NOMO-1 treated with dmso at 0.1 percent for 144 hours (cell line): ENCODE measurements around the gene SMAD6.
A peak's percentile ranks its signal among the peaks of the same experiment; 100 is the strongest.
"Not testable (repeated sequence)": the region's sequence is repeated elsewhere in the genome, so short reads cannot be mapped to it uniquely, and the experiment has no call there.

Source experiments
- DNase-seq: peaks from one replicate; lab custom pipeline; 2025; ENCODE audit not compliant: unreplicated experiment; lab: John Stamatoyannopoulos, UW

Gene SMAD6

GRCh38 chr15:66674756-66675155 lies 27.3 kb upstream of the SMAD6 start:
- no peak for DNase-seq

GRCh38 chr15:66675446-66675845 lies 26.6 kb upstream of the SMAD6 start:
- DNase-seq, result no peak

DNA sequence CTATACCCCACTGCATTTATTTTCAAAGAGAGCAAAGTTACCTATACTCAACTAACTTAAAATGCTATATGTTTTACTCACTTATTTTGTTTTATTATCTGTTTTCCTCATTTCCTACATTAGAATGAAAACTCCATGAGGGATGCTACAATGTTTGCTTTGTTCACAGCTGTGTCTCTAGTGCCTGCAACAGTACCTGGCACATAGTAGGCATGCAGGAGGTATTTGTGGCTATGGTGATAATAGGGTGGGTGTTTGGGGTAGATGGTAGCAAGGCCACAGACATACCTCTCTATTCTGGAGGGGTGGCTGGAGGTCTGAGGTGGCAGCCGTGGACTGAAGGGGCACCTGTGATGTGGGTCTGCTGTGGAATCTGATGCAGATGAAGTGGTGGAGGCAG lies 24.7 kb upstream of the SMAD6 start:
- no peak for DNase-seq

DNA sequence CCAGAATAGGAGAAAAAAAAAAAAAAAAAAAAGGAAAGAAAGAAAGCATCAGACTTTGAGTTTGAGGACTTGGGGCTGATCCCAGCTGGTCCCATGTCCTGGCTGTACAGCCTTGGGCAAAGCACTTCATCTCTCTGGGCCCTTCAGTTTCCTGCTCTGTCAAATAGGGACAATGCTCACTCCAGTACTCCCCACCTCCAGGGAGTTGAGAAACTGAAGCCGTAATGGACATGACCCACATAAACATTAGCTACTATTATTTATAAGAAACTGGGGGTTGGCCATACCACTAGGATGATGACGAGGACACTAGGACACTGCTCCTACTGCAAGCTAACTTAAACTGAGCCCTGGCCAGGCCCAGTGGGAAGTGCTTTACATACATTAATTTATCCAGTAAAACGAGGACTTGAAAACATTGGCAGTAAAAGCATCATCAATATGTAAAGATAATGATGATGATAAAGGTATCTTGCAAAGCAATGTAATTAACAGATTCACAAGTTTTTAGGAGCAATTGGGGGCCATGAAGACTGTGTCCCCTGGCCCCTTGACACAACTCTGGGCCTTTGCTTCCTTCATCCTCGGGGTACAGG lies 22.9 kb upstream of the SMAD6 start:
- no peak for DNase-seq

DNA sequence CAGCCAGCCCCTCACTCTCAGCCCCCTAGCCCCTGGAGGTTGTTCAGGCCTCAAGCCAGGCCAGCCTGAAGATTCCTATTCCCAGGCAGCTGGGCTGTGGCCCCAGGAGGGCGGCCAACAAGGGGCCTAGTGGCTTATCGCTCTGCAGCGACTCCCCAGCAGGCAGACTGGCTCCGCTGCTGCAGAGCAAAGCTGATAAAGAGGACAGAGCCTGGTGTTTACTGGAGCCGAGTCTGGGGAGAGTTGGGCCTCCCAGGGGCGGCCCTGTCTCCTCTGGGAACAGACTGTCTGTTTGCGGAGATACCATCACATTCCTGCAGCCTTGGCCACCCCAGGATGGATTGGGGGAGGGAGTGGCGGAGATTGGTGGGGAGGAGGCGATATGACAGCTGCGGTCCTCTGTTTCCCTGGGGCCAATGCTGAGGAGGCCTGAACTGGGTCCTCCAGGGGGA lies 22.4 kb upstream of the SMAD6 start:
- no peak for DNase-seq

- DNase-seq, result no peak
These were observed 21.5 kb upstream of the SMAD6 start for GRCh38 chr15:66680502-66680901.

DNA sequence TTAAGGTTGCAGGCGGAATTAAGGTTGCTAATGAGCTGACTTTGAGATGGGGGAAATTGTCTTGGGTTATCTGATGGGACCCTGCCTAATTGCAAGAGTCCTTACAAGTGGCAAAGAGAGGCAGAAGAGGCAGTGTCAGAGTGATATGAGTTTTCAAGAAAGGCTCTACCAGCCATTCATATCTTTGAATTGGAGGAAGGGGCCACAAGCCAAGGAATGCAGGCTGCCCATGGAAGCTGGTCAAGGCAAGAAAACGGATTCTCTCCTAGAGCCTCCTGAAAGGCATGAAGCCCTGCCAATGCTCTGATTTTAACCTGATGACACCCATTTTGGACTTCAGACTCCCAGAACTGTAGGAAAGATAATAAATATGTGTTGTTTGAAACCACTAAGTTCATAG lies 20.6 kb upstream of the SMAD6 start:
- DNase-seq, result no peak

- no peak for DNase-seq
These were observed 19.8 kb upstream of the SMAD6 start for GRCh38 chr15:66682246-66682645.

DNA sequence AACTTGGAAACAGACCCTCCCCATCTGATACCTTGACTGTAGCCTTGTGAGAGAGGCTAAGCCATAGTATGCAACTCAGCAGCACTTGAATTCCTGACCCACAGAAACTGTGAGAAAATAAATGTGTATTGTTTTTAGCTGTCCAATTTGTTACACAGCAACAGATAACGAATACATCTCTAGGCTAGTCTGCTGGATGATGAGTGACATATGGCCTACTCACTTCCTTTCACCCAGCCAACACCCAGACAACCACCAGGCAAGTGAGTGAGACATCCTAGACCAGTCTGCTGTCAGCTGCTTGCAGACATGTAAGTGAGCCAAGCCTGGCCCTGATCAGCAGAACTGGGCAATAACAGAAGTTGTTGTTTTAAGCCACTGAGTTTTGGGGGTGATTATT lies 19.2 kb upstream of the SMAD6 start:
- DNase-seq, result no peak

DNA sequence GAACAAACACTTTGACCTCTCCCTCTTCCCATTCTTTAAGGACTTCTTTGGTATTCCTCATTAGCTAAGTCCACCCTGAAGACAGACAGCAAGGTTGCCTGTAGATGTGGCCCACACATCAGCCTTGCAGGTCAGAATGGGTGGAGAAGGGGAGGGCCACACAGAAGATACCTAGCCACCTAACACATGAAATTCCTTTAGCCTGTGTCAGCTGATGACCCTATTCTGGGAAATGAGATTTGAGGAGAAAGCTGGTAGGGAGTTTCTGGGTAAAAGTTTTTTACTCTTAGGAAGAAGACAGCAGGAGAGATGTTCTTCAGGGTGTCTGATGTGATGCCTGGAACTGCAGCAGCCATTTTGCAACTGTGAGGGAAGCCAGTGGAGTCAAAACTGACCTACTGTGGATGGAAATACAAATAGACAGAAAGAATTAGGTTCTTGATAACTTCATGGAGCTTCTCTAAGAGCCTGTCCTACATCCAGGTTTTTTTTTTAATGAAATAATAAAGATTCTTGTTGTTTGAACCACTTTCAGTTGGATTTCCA lies 17.8 kb upstream of the SMAD6 start:
- no peak for DNase-seq

- DNase-seq, result no peak
These were observed 16.3 kb upstream of the SMAD6 start for GRCh38 chr15:66685638-66686150.

DNA sequence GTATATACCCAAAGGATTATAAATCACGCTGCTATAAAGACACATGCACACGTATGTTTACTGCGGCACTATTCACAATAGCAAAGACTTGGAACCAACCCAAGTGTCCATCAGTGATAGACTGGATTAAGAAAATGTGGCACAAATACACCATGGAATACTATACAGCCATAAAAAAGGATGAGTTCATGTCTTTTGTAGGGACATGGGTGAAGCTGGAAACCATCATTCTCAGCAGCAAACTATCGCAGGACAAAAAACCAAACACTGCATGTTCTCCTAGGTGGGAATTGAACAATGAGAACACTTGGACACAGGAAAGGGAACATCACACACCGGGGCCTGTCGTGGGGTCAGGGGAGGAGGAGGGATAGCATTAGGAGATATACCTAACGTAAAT lies 11.1 kb upstream of the SMAD6 start:
- not testable (repeated sequence) for DNase-seq

DNA sequence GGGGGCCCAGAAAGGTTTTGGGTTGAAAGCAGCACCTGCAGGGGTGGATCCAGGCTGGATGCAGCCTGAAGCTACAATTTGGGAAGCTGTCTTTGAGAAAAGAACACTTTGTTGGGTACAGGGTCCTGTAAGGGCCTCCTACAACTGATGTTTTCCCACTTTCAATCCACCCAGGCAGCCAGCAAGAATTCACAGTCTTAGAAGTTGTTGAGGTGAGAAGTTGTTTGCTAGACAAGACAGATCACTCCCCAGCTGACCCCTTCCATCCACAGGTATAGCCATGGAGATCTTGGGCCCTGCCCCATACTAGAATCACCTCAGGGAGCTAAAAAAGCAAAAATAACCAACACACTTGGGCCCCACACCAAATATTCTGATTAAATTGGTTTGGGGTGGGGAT lies 10.3 kb upstream of the SMAD6 start:
- no peak for DNase-seq

DNA sequence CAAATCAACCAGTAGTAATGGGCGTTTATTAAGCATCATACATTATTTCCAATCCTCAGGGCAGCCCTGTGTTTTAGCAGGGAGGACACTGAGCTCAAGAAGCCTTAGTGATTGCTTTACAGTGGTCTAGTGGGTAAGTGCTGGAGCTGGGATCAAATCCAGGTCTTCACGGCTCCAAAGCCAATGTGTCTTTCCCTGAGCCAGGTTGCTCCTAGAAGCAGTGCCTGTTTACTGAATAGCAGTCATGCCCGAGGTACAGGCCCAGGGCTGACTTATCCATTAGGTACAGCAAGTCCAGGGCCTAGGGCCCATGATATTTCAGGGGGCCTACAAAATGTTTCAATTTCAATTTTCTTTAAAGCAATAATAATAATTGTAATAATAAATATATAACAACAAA lies 9.6 kb upstream of the SMAD6 start:
- no peak for DNase-seq

- DNase-seq, result no peak
These were observed 9.0 kb upstream of the SMAD6 start for GRCh38 chr15:66692808-66693596.

GRCh38 chr15:66696770-66697169 lies 5.3 kb upstream of the SMAD6 start:
- no peak for DNase-seq

GRCh38 chr15:66698318-66698961 lies 3.6 kb upstream of the SMAD6 start:
- no peak for DNase-seq

DNA sequence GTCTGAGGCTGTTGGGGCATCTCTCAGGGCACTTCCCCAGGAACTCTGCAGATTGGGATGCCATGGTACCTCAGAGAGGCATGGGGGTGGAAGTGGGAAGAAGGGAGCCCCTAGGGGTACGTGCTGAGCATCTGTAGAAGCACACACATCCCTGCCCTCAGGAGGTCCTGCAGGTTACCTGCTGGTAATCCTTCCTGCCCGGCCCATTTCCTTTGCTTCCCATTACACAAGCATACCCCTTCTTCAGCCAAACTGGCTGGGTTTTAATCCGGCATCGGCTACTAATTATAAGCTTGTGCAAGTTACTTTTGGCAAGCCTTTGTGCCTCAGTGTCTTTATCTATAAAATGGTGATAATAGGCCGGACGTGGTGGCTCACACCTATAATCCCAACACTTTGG lies 3.1 kb upstream of the SMAD6 start:
- no peak for DNase-seq

GRCh38 chr15:66700412-66700801 lies 1.6 kb upstream of the SMAD6 start:
- no peak for DNase-seq

DNA sequence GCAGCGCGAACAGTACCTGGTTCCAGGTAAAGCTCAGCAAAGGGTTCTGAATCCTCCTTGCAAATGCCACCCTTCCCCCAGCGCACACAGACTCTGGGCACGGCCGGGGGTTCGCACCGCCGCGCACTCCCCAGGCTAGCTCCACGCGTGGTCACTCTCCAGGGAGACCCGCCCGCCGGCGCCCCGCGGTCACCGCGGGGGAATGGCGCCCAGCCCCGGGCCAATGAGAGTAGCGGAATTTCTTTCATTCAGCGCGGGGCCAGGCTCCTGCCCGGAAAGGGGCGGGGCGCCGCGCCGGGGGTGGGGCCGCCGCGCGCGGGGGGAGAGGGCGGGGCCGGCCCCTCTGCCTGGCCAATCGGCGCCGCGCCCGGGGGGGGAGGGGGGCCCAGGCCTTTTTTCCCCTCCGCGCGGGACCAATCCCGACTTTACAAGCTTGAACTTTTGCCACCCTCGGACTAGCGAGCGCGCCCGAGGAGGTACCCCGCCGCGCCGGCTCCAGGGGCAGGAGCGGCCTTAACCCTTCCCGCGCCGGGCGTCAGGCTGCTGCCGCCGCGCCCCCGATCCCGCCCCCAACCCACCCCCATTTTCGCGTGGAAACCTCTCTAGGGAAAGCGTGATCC lies 1.1 kb upstream of the SMAD6 start:
- DNase-seq, result peak; percentile 81

GRCh38 chr15:66701422-66702034 lies 508 bp upstream of the SMAD6 start:
- DNase-seq, result no peak
